Fibroblast of pulmonary artery (primary cell): ENCODE data around the gene MREG.
A peak's percentile ranks its signal among the peaks of the same experiment; 100 is the strongest.
"Not testable (repeated sequence)": the region's sequence is repeated elsewhere in the genome, so short reads cannot be mapped to it uniquely, and the experiment has no call there.

ENCODE experiments used
- DNase-seq: peaks from one replicate; pipeline ENCODE4 v3.0.0-alpha.2; 2010; ENCODE audit warnings: low read depth
- H3K4me3 ChIP-seq: replicated peaks from 2 replicates; pipeline ENCODE4 v1.5.1; 2011; ENCODE audit warnings: low read depth, mild to moderate bottlenecking, control low read depth, low read length, moderate library complexity
- TF ChIP-seq, protein P1 (sequence below): IDR thresholded peaks from 2 replicates; pipeline ENCODE4 v1.5.1; 2011; ENCODE audit warnings: mild to moderate bottlenecking, control low read depth, low read length, inconsistent platforms; ENCODE audit errors: missing control alignments

The MREG gene

DNA sequence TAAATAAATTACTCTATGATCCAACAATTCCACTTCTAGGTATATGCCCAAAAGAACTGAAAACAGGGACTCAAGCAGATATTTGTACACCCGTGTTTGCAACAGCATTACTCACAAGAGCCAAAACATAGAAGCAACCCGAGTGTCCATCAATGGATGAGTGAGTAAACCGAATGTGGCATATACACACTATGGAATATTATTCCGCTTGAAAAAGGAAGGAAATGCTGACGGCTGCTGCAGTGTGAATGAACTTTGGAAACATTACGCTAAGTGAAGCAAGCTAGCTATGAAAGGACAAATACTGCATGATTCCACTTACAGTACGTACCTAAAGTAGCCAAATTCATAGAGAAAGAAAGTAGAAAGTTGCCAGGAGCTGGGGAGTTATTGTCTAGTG, 32.2 kb downstream of the MREG start:
- no peak overlapping the region for H3K4me3 ChIP-seq
- TF ChIP-seq, protein P1, sequence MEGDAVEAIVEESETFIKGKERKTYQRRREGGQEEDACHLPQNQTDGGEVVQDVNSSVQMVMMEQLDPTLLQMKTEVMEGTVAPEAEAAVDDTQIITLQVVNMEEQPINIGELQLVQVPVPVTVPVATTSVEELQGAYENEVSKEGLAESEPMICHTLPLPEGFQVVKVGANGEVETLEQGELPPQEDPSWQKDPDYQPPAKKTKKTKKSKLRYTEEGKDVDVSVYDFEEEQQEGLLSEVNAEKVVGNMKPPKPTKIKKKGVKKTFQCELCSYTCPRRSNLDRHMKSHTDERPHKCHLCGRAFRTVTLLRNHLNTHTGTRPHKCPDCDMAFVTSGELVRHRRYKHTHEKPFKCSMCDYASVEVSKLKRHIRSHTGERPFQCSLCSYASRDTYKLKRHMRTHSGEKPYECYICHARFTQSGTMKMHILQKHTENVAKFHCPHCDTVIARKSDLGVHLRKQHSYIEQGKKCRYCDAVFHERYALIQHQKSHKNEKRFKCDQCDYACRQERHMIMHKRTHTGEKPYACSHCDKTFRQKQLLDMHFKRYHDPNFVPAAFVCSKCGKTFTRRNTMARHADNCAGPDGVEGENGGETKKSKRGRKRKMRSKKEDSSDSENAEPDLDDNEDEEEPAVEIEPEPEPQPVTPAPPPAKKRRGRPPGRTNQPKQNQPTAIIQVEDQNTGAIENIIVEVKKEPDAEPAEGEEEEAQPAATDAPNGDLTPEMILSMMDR, result no peak
- no peak for DNase-seq

GRCh38 chr2:215979620-215980019, 33.7 kb downstream of the MREG start:
- no peak overlapping the region for H3K4me3 ChIP-seq
- no peak for DNase-seq
- TF ChIP-seq, protein P1, result no peak

DNA sequence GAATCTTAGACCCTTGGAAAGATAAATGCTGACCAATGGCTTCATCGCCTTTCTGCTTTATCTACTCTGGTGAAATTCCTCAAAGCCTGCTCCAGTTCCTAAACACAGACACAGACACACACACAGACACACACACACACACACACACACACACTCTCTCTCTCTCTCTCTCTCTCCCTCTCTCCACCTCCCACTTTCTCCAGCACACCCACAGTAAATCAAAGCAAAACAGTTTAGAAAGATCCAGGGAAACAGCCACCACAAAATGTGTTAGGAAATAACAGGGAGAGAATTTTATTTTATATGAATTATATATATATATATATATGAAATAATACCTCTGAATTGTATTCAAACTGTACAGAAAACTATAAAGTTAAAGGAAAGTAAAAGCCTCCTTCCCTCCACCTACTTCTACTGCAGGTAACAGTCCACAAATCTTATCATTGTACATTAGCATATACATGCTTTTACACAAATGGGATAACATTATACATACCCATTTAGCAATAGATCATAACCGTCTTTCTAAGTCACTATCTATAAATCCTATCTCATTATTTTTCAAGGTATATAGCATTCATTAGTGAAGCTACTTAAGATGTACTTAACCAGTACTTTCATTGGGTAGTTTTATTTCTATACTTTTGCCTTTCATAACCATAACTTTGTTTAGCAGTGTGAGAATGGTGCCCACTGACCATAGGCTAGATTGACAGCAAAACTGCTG, 38.5 kb downstream of the MREG start:
- H3K4me3 ChIP-seq, result no peak overlapping the region
- TF ChIP-seq, protein P1, result no peak
- no peak for DNase-seq

GRCh38 chr2:215973954-215974699, 39.2 kb downstream of the MREG start:
- no peak overlapping the region for H3K4me3 ChIP-seq
- TF ChIP-seq, protein P1, result no peak
- peak; percentile 20 for DNase-seq

DNA sequence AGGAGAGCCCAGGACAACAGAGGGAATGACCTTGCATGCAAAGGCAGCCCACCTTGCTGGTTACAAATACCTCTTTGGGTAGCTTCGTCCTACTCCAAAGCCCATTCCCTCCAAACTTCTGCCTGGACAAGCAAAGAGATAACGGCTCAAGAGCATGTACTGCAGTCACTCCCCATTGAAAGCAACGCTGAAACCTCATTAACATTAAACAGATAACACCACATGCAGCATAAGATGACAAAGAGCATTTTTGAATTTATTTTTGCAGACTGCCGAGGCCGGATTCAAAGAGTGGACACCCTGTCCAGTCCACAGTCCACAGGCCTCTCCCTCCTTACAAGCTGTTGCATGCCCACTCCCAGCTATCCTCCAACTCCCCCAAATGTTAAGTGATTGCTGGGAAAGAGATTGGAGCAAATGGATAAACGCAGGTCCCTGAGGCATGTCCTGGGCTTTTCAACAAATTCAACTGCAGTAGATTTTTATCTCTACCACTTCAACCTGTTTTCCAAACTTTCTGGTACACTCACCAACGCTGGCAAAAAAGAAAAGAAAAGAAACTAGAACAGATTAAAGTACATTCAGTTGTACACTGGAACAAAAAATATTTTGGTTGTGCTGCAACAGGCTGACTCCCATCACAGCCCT, 40.1 kb downstream of the MREG start:
- TF ChIP-seq, protein P1, result no peak
- DNase-seq, result no peak
- no peak overlapping the region for H3K4me3 ChIP-seq

DNA sequence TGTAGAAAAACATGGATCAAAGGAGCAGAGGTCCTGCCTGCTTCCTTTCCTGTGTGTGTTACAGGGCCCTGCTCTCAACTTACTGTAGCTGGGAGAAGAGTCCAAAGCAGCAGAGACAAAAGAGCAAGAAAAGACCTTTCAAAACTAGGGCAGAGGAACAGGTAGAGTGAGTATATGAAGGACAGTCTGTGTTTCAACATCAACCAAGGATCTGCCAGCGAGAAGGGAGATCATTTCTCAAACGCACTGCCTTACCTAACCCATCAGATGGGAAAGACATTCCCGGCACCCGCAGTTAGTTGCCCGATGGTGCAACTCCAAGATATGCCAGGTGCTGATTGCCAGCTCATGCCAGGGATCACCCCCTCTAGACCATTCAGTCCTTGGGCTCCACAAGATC, 41.7 kb downstream of the MREG start:
- H3K4me3 ChIP-seq, result no peak overlapping the region
- TF ChIP-seq, protein P1, result no peak
- DNase-seq, result no peak

- not testable (repeated sequence) for DNase-seq, H3K4me3 ChIP-seq
Measured at GRCh38 chr2:215970894-215971293, 42.5 kb downstream of the MREG start.
